ENCODE results near the gene HES1.

HES1 gene

GRCh38 chr3:194187233-194187944 lies 51.4 kb downstream of the HES1 start:
- peaks cover 6% of the 10 kb centered on the region for H3K4me1 ChIP-seq (ENCODE audit: control insufficient read depth, insufficient read depth, low read length, poor library complexity, severe bottlenecking)
- H3K27ac ChIP-seq (ENCODE audit: low read depth, low read length, severe bottlenecking) = no peak overlapping the region
- no peak overlapping the region for H3K4me3 ChIP-seq (ENCODE audit: extremely low read depth, insufficient read depth, low read length, poor library complexity, severe bottlenecking)
- H3K9me3 ChIP-seq (ENCODE audit: control insufficient read depth, low read length) = no peaks in the 10 kb centered on the region
- H3K36me3 ChIP-seq (ENCODE audit: control insufficient read depth, insufficient read depth, low read length) = no peaks in the 10 kb centered on the region
- WGBS, 2 experiments (ENCODE audit: insufficient coverage in 2 of 2) = 82 to 90% methylated on average over 7 of the region's 7 CpGs

Data from mesodermal cell (in vitro differentiated cells).